Liver (tissue), 9 donors: ENCODE data around the gene GPR156. TPM values are rescaled to one million over a fixed set of nuclear protein-coding genes. Genes with fewer than 3 reads are reported as not detected.

Experiments
- DNase-seq: peaks from one replicate; pipeline ENCODE4 v3.0.0-alpha.2; 2017; ENCODE audit warnings: low spot score
- H3K27ac ChIP-seq, 2 donors: one replicate each; pipeline ENCODE4 v1.7.0; 2013; ENCODE audit warnings: inconsistent platforms in 2 of 2, low read length in 2 of 2, control low read depth in 1 of 2, low read depth in 1 of 2, mild to moderate bottlenecking in 1 of 2
- H3K27me3 ChIP-seq, 4 donors: one replicate each; pipeline versions ENCODE4 v1.6.1 to v1.7.0; 2013; ENCODE audit warnings: low read length in 3 of 4, inconsistent platforms in 1 of 4, mild to moderate bottlenecking in 1 of 4, moderate library complexity in 1 of 4; ENCODE audit not compliant: control insufficient read depth in 4 of 4, insufficient read depth in 4 of 4
- H3K36me3 ChIP-seq, 4 donors: one replicate each; pipeline versions ENCODE4 v1.6.1 to v1.7.0; 2013; ENCODE audit warnings: low read length in 3 of 4, mild to moderate bottlenecking in 3 of 4, low read depth in 1 of 4, moderate library complexity in 1 of 4; ENCODE audit not compliant: control insufficient read depth in 4 of 4, insufficient read depth in 3 of 4
- H3K4me1 ChIP-seq, 4 donors: one replicate each; pipeline versions ENCODE4 v1.6.1 to v1.7.0; 2013; ENCODE audit warnings: low read length in 3 of 4, mild to moderate bottlenecking in 3 of 4, moderate library complexity in 1 of 4; ENCODE audit not compliant: control insufficient read depth in 4 of 4, insufficient read depth in 4 of 4
- H3K4me3 ChIP-seq, 3 donors: one replicate each; pipeline versions ENCODE4 v1.6.1 to v1.7.0; 2013; ENCODE audit warnings: low read length in 3 of 3, control low read depth in 1 of 3, low read depth in 1 of 3, mild to moderate bottlenecking in 1 of 3
- H3K9ac ChIP-seq, 2 donors: one replicate each; pipeline ENCODE4 v1.7.0; 2013; ENCODE audit warnings: low read length in 2 of 2, mild to moderate bottlenecking in 2 of 2, moderate library complexity in 2 of 2, control low read depth in 1 of 2, low read depth in 1 of 2
- H3K9me3 ChIP-seq, 4 donors: one replicate each; pipeline versions ENCODE4 v1.6.1 to v1.7.0; 2013; ENCODE audit warnings: low read length in 3 of 4; ENCODE audit not compliant: control insufficient read depth in 4 of 4
- EGR1 ChIP-seq, 2 donors: IDR thresholded peaks; 2 replicates each; pipeline ENCODE4 v1.6.1; 2016 to 2018; ENCODE audit warnings: antibody characterized with exemption in 2 of 2, low read depth in 2 of 2
- FOXA1 ChIP-seq: IDR thresholded peaks from 2 replicates; pipeline ENCODE4 v1.6.1; 2016; ENCODE audit warnings: antibody characterized with exemption
- FOXA2 ChIP-seq: IDR thresholded peaks from 2 replicates; pipeline ENCODE4 v1.6.1; 2016; ENCODE audit warnings: antibody characterized with exemption
- GABPA ChIP-seq, 2 donors: IDR thresholded peaks in 1 of 2; conservative IDR thresholded peaks in 1 of 2; 2 replicates each; pipeline ENCODE4 v1.6.1; 2016; ENCODE audit warnings: antibody characterized with exemption in 2 of 2, mild to moderate bottlenecking in 1 of 2, moderate library complexity in 1 of 2
- HNF4A ChIP-seq, 2 donors: conservative IDR thresholded peaks; 2 replicates each; pipeline ENCODE4 v1.6.1; 2016; ENCODE audit warnings: antibody characterized with exemption in 2 of 2, mild to moderate bottlenecking in 2 of 2
- HNF4G ChIP-seq: IDR thresholded peaks from 2 replicates; pipeline ENCODE4 v1.6.1; 2016; ENCODE audit warnings: antibody characterized with exemption
- JUND ChIP-seq, 2 donors: IDR thresholded peaks; 2 replicates each; pipeline ENCODE4 v1.6.1; 2016; ENCODE audit warnings: antibody characterized with exemption in 2 of 2
- NR2F2 ChIP-seq: IDR thresholded peaks from 2 replicates; pipeline ENCODE4 v1.6.1; 2016; ENCODE audit warnings: antibody characterized with exemption
- RAD21 ChIP-seq, 2 donors: IDR thresholded peaks; 2 replicates each; pipeline ENCODE4 v1.6.1; 2016; ENCODE audit warnings: antibody characterized with exemption in 2 of 2, mild to moderate bottlenecking in 2 of 2
- RXRA ChIP-seq, 2 donors: IDR thresholded peaks; 2 replicates each; pipeline ENCODE4 v1.6.1; 2017 to 2018; ENCODE audit warnings: antibody characterized with exemption in 2 of 2, mild to moderate bottlenecking in 1 of 2
- SP1 ChIP-seq: IDR thresholded peaks from 2 replicates; pipeline ENCODE4 v1.6.1; 2018; ENCODE audit warnings: antibody characterized with exemption, mild to moderate bottlenecking
- TAF1 ChIP-seq: conservative IDR thresholded peaks from 2 replicates; pipeline ENCODE4 v1.6.1; 2016; ENCODE audit warnings: antibody characterized with exemption, mild to moderate bottlenecking
- YY1 ChIP-seq: IDR thresholded peaks from 2 replicates; pipeline ENCODE4 v1.6.1; 2016; ENCODE audit warnings: antibody characterized with exemption, mild to moderate bottlenecking
- WGBS: extraction: QIAGEN DNeasy Blood & Tissue Kit; methylation state at CpG from one replicate; pipeline ENCODE4 v1.1.7; 2013; 5-methylcytosine and 5-hydroxymethylcytosine counted together
- polyA plus RNA-seq, 2 donors: library from polyadenylated mRNA; stranded (reverse) in 1 of 2; unstranded in 1 of 2; fragments of 200-250 nt in 1 of 2; fragments of >200 nt in 1 of 2; fragmentation: Nextera tagmentation in 1 of 2; extraction: Ambion mirVana in 1 of 2; gene quantifications; one replicate each; pipeline versions ENCODE4 v1.2.1 to v1.2.3, GENCODE V29; 2013 to 2015
- total RNA-seq, 2 donors: library from RNA; depleted of rRNA; stranded (reverse); fragments of >200 nt; gene quantifications; one replicate each; pipeline ENCODE4 v1.2.3, GENCODE V29; 2014
- TF ChIP-seq, protein P1 (sequence below): IDR thresholded peaks from 2 replicates; pipeline ENCODE4 v1.6.1; 2016; ENCODE audit warnings: antibody characterized with exemption
- TF ChIP-seq, protein P2 (sequence below): IDR thresholded peaks from 2 replicates; pipeline ENCODE4 v1.6.1; 2016; ENCODE audit warnings: antibody characterized with exemption
- TF ChIP-seq, protein P3 (sequence below): fragments of 150-350 bp; IDR thresholded peaks from 2 replicates; pipeline ENCODE4 v1.5.1; 2017; ENCODE audit warnings: improper control_type of control experiment, low read depth, low read length; ENCODE audit not compliant: missing input control
- TF ChIP-seq, protein P4 (sequence below): IDR thresholded peaks from 2 replicates; pipeline ENCODE4 v1.6.1; 2016; ENCODE audit warnings: antibody characterized with exemption, mild to moderate bottlenecking
- TF ChIP-seq, protein P5 (sequence below): IDR thresholded peaks from 2 replicates; pipeline ENCODE4 v1.6.1; 2016; ENCODE audit warnings: antibody characterized with exemption
- donor health status: healthy.
- donor health status: healthy.
- donor health status: healthy.
- donor health status: healthy.
- donor health status: healthy.

The GPR156 gene
- total and polyA plus RNA-seq, 4 donors, result 0.02 to 0.17 (median 0.09) TPM; not detected in 1

DNA sequence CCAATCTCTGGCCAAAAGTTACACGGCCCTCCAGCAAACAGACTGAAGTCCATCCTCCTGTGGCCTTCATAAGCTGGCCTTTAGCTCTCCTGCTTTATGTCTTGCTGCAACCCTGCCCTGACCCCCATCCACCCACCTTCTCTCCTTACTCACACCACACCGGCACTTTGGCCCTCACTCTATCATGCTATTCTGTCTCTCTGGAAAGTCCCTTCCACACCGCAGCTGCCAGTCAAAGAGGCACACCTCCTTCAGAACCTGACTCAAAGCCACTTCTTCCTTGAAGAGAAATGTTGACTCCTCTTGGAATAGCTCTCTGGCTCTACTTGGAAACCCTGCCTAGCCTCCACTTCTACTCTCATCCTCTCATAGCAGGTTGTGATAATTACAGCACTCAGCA, 4.5 kb downstream of the GPR156 start (continued):
- no peak for TF ChIP-seq RXRA (IDR thresholded peaks at IDR 0.05)
- TF ChIP-seq GABPA (IDR thresholded peaks at IDR 0.05 in 1 of 2, conservative IDR thresholded peaks at IDR 0.05 in 1 of 2), result no peak
- TF ChIP-seq, protein P1, sequence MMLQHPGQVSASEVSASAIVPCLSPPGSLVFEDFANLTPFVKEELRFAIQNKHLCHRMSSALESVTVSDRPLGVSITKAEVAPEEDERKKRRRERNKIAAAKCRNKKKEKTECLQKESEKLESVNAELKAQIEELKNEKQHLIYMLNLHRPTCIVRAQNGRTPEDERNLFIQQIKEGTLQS, result no peak

DNA sequence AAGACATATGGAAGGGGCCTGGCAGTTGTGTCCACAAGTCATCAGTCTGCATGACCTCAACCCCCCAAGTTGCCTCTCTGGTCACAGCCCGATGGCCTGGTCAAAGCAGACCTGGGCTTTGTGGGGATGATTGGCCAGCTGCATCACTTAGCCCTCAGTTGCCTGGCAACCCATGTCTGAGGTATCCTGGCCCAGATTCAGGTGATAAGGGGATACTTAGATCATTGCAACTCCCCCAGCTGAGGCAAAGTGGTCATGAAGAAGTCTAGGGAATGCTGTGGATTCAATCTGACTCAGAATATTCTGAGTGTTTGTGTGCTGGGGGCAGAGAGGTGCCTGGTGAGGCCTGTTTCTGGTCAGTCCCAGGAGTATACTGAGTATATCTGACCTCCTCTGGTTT, 5.0 kb downstream of the GPR156 start:
- WGBS, result 94% methylated on average over 1 of the region's 1 CpG
- Histone ChIP-seq H3K9ac (no peak overlapping the region), H3K4me3 (no peak overlapping the region), H3K9me3 (peaks cover 0 to 3% (median 0%) of the 10 kb centered on the region in 4 donors), H3K36me3 (no peaks in the 10 kb centered on the region), H3K27ac (no peak overlapping the region), H3K4me1 (peaks cover 0 to 4% (median under 1%) of the 10 kb centered on the region in 4 donors), H3K27me3 (peaks cover 0 to 9% (median 4%) of the 10 kb centered on the region in 4 donors)
- TF ChIP-seq, protein P2, sequence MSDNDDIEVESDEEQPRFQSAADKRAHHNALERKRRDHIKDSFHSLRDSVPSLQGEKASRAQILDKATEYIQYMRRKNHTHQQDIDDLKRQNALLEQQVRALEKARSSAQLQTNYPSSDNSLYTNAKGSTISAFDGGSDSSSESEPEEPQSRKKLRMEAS, result no peak
- TF ChIP-seq HNF4G (no peak), FOXA1 (no peak), TAF1 (no peak), JUND (IDR thresholded peaks at IDR 0.05) (no peak), RAD21 (IDR thresholded peaks at IDR 0.05) (no peak), HNF4A (conservative IDR thresholded peaks at IDR 0.05) (no peak), EGR1 (IDR thresholded peaks at IDR 0.05; ENCODE audit: low read depth in 2 of 2) (no peak), RXRA (IDR thresholded peaks at IDR 0.05) (no peak), YY1 (no peak), FOXA2 (no peak), SP1 (no peak), GABPA (IDR thresholded peaks at IDR 0.05 in 1 of 2, conservative IDR thresholded peaks at IDR 0.05 in 1 of 2) (no peak), NR2F2 (no peak)
- TF ChIP-seq, protein P3, sequence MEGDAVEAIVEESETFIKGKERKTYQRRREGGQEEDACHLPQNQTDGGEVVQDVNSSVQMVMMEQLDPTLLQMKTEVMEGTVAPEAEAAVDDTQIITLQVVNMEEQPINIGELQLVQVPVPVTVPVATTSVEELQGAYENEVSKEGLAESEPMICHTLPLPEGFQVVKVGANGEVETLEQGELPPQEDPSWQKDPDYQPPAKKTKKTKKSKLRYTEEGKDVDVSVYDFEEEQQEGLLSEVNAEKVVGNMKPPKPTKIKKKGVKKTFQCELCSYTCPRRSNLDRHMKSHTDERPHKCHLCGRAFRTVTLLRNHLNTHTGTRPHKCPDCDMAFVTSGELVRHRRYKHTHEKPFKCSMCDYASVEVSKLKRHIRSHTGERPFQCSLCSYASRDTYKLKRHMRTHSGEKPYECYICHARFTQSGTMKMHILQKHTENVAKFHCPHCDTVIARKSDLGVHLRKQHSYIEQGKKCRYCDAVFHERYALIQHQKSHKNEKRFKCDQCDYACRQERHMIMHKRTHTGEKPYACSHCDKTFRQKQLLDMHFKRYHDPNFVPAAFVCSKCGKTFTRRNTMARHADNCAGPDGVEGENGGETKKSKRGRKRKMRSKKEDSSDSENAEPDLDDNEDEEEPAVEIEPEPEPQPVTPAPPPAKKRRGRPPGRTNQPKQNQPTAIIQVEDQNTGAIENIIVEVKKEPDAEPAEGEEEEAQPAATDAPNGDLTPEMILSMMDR, result no peak
- TF ChIP-seq, protein P4, sequence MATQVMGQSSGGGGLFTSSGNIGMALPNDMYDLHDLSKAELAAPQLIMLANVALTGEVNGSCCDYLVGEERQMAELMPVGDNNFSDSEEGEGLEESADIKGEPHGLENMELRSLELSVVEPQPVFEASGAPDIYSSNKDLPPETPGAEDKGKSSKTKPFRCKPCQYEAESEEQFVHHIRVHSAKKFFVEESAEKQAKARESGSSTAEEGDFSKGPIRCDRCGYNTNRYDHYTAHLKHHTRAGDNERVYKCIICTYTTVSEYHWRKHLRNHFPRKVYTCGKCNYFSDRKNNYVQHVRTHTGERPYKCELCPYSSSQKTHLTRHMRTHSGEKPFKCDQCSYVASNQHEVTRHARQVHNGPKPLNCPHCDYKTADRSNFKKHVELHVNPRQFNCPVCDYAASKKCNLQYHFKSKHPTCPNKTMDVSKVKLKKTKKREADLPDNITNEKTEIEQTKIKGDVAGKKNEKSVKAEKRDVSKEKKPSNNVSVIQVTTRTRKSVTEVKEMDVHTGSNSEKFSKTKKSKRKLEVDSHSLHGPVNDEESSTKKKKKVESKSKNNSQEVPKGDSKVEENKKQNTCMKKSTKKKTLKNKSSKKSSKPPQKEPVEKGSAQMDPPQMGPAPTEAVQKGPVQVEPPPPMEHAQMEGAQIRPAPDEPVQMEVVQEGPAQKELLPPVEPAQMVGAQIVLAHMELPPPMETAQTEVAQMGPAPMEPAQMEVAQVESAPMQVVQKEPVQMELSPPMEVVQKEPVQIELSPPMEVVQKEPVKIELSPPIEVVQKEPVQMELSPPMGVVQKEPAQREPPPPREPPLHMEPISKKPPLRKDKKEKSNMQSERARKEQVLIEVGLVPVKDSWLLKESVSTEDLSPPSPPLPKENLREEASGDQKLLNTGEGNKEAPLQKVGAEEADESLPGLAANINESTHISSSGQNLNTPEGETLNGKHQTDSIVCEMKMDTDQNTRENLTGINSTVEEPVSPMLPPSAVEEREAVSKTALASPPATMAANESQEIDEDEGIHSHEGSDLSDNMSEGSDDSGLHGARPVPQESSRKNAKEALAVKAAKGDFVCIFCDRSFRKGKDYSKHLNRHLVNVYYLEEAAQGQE, result no peak
- TF ChIP-seq, protein P5, sequence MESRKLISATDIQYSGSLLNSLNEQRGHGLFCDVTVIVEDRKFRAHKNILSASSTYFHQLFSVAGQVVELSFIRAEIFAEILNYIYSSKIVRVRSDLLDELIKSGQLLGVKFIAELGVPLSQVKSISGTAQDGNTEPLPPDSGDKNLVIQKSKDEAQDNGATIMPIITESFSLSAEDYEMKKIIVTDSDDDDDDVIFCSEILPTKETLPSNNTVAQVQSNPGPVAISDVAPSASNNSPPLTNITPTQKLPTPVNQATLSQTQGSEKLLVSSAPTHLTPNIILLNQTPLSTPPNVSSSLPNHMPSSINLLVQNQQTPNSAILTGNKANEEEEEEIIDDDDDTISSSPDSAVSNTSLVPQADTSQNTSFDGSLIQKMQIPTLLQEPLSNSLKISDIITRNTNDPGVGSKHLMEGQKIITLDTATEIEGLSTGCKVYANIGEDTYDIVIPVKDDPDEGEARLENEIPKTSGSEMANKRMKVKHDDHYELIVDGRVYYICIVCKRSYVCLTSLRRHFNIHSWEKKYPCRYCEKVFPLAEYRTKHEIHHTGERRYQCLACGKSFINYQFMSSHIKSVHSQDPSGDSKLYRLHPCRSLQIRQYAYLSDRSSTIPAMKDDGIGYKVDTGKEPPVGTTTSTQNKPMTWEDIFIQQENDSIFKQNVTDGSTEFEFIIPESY, result no peak
- TF ChIP-seq, protein P1, result no peak
- DNase-seq, result no peak
